Measurements from ENCODE around the gene TMPRSS9. TPM values are rescaled to one million over a fixed set of nuclear protein-coding genes. Genes with fewer than 3 reads are reported as not detected.

The TMPRSS9 gene
- 0.35 TPM for polyA plus RNA-seq (2013, experiment 1 of 4)
- polyA plus RNA-seq (2013, experiment 2 of 4): 1.1 TPM
- 1.2 TPM for polyA plus RNA-seq (2013, experiment 3 of 4)
- polyA plus RNA-seq (2013, experiment 4 of 4): 1.3 TPM

- H3K4me3 ChIP-seq (ENCODE audit: insufficient read depth, low read depth, low read length): no peak within 1 kb of the TSS
- WGBS, 2 experiments: 27 to 28% methylated on average over 43 to 44 of the region's 44 CpGs
Observed at GRCh38 chr19:2359992-2360685, at the start of gene TMPRSS9. TSS of gene TMPRSS9 (plus strand) at chr19:2360265. CDS start at chr19:2389786, 29,521 bp downstream.

GRCh38 chr19:2311093-2311492 lies 49.0 kb upstream of the TMPRSS9 start:
- WGBS, 2 experiments: 90 to 93% methylated on average over 4 of the region's 4 CpGs
- H3K9me3 ChIP-seq (ENCODE audit: control insufficient read depth, low read length): peaks cover 3% of the 10 kb centered on the region
- no peaks in the 10 kb centered on the region for H3K4me1 ChIP-seq (ENCODE audit: control insufficient read depth, insufficient read depth, low read length)
- no peak overlapping the region for H3K4me3 ChIP-seq (ENCODE audit: insufficient read depth, low read depth, low read length)
- H3K36me3 ChIP-seq (ENCODE audit: control insufficient read depth, insufficient read depth, low read length): no peaks in the 10 kb centered on the region
- H3K27me3 ChIP-seq (ENCODE audit: control insufficient read depth, insufficient read depth, low read length, poor library complexity, severe bottlenecking): peaks cover 35% of the 10 kb centered on the region
- no peak overlapping the region for H3K27ac ChIP-seq (ENCODE audit: insufficient read depth, low read depth, low read length, poor library complexity, severe bottlenecking)

More at GRCh38 chr19:2359992-2360685, at the start of gene TMPRSS9:
- Histone ChIP-seq H3K9me3 (ENCODE audit: control insufficient read depth, low read length) (no peaks in the 10 kb centered on the region), H3K27ac (ENCODE audit: insufficient read depth, low read depth, low read length, poor library complexity, severe bottlenecking) (no peak within 1 kb of the TSS), H3K36me3 (ENCODE audit: control insufficient read depth, insufficient read depth, low read length) (no peaks in the 10 kb centered on the region), H3K27me3 (ENCODE audit: control insufficient read depth, insufficient read depth, low read length, poor library complexity, severe bottlenecking) (peaks cover 42% of the 10 kb centered on the region), H3K4me1 (ENCODE audit: control insufficient read depth, insufficient read depth, low read length) (no peaks in the 10 kb centered on the region)

DNA sequence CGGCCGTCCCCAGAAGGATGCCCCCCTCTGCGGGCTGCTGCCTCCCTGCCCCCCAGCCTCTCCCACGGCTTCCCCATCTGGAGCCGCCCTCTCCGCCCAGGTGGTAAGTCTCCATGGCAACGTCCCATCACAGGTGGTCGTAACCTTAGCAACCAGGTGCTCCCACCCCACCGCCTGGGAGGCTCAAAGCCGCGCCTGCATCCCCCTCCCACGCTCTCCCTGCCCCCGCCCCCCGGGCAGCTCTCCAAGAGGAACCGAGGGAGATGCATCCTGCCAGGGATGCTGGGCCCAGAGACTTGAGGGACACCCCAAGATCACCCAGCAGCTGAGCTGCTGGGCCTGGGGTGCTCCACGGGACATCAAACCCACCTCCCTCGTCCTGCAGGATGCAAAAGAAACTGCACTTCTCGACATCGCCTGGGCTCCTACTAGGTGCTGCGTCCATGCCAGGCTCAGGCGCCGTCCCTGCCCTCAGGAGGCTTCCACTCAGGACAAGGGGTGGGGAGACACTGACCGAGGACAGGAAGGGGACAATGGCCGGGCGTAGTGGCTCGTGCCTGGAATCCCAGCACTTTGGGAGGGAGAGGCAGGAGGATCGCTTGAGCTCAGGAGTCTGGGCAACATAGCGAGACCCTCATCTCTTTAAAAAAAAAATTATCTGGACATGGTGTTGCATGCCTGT lies 47.1 kb upstream of the TMPRSS9 start:
- whole genome bisulfite sequencing, 2 experiments: 58 to 62% methylated on average over 28 of the region's 28 CpGs
- no peak overlapping the region for H3K27ac ChIP-seq (ENCODE audit: insufficient read depth, low read depth, low read length, poor library complexity, severe bottlenecking)
- peaks cover 3% of the 10 kb centered on the region for H3K9me3 ChIP-seq (ENCODE audit: control insufficient read depth, low read length)
- H3K4me3 ChIP-seq (ENCODE audit: insufficient read depth, low read depth, low read length): no peak overlapping the region
- no peaks in the 10 kb centered on the region for H3K36me3 ChIP-seq (ENCODE audit: control insufficient read depth, insufficient read depth, low read length)
- peaks cover 20% of the 10 kb centered on the region for H3K27me3 ChIP-seq (ENCODE audit: control insufficient read depth, insufficient read depth, low read length, poor library complexity, severe bottlenecking)
- no peaks in the 10 kb centered on the region for H3K4me1 ChIP-seq (ENCODE audit: control insufficient read depth, insufficient read depth, low read length)

DNA sequence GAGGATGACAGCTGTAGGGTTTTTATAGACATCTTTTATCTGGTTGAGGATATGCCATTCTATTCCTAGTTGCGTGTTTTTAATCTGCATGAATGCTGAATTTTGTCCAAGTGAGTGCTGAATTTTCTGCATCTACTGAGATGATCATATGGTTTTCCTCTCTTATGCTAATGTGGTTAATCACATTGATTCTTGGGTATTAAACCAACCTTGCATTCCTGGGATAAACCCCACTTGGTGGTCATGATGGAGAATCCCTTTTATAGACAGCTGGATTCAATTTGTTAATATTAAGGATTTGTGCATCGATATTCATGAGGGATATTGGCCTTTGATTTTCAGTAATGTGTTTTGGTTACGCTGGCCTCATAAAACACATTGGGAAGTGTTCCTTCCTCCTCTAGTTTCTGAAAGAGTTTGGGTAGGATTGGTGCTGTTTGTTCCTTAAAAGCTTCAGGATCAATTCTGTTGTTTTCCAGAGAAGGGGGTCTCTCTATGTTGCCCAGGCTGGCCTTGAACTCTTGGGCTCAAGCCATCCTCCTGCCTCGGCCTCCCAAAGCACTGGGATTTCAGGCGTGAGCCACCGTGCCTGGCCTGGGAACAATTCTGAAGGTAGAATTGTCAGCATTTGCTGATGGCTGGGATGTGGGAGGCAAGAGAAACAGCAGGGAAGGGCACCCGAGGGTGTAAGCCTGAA lies 44.8 kb upstream of the TMPRSS9 start:
- Histone ChIP-seq H3K27me3 (ENCODE audit: control insufficient read depth, insufficient read depth, low read length, poor library complexity, severe bottlenecking) (peaks cover 13% of the 10 kb centered on the region), H3K27ac (ENCODE audit: insufficient read depth, low read depth, low read length, poor library complexity, severe bottlenecking) (no peak overlapping the region), H3K4me3 (ENCODE audit: insufficient read depth, low read depth, low read length) (no peak overlapping the region), H3K4me1 (ENCODE audit: control insufficient read depth, insufficient read depth, low read length) (no peaks in the 10 kb centered on the region), H3K36me3 (ENCODE audit: control insufficient read depth, insufficient read depth, low read length) (no peaks in the 10 kb centered on the region), H3K9me3 (ENCODE audit: control insufficient read depth, low read length) (peaks cover 3% of the 10 kb centered on the region)
- 90 to 92% methylated on average over 7 of the region's 7 CpGs for WGBS, 2 experiments

GRCh38 chr19:2315818-2316353 lies 44.2 kb upstream of the TMPRSS9 start:
- no peaks in the 10 kb centered on the region for H3K36me3 ChIP-seq (ENCODE audit: control insufficient read depth, insufficient read depth, low read length)
- WGBS, 2 experiments: 36 to 38% methylated on average over 22 of the region's 22 CpGs
- H3K4me3 ChIP-seq (ENCODE audit: insufficient read depth, low read depth, low read length): no peak overlapping the region
- peaks cover 3% of the 10 kb centered on the region for H3K9me3 ChIP-seq (ENCODE audit: control insufficient read depth, low read length)
- no peaks in the 10 kb centered on the region for H3K4me1 ChIP-seq (ENCODE audit: control insufficient read depth, insufficient read depth, low read length)
- H3K27me3 ChIP-seq (ENCODE audit: control insufficient read depth, insufficient read depth, low read length, poor library complexity, severe bottlenecking): peaks cover 13% of the 10 kb centered on the region
- no peak overlapping the region for H3K27ac ChIP-seq (ENCODE audit: insufficient read depth, low read depth, low read length, poor library complexity, severe bottlenecking)

- WGBS, 2 experiments: 89 to 93% methylated on average over 13 of the region's 13 CpGs
Observed at GRCh38 chr19:2317300-2317699, 42.8 kb upstream of the TMPRSS9 start.

GRCh38 chr19:2317756-2318155 lies 42.3 kb upstream of the TMPRSS9 start:
- Histone ChIP-seq H3K4me1 (ENCODE audit: control insufficient read depth, insufficient read depth, low read length) (no peaks in the 10 kb centered on the region), H3K36me3 (ENCODE audit: control insufficient read depth, insufficient read depth, low read length) (no peaks in the 10 kb centered on the region), H3K27ac (ENCODE audit: insufficient read depth, low read depth, low read length, poor library complexity, severe bottlenecking) (no peak overlapping the region), H3K27me3 (ENCODE audit: control insufficient read depth, insufficient read depth, low read length, poor library complexity, severe bottlenecking) (peaks cover 5% of the 10 kb centered on the region), H3K4me3 (ENCODE audit: insufficient read depth, low read depth, low read length) (no peak overlapping the region), H3K9me3 (ENCODE audit: control insufficient read depth, low read length) (peaks cover 3% of the 10 kb centered on the region)
- WGBS, 2 experiments: 92 to 94% methylated on average over 25 of the region's 25 CpGs

More at GRCh38 chr19:2317300-2317699, 42.8 kb upstream of the TMPRSS9 start:
- Histone ChIP-seq H3K27me3 (ENCODE audit: control insufficient read depth, insufficient read depth, low read length, poor library complexity, severe bottlenecking) (peaks cover 9% of the 10 kb centered on the region), H3K4me1 (ENCODE audit: control insufficient read depth, insufficient read depth, low read length) (no peaks in the 10 kb centered on the region), H3K27ac (ENCODE audit: insufficient read depth, low read depth, low read length, poor library complexity, severe bottlenecking) (no peak overlapping the region), H3K9me3 (ENCODE audit: control insufficient read depth, low read length) (peaks cover 3% of the 10 kb centered on the region), H3K36me3 (ENCODE audit: control insufficient read depth, insufficient read depth, low read length) (no peaks in the 10 kb centered on the region), H3K4me3 (ENCODE audit: insufficient read depth, low read depth, low read length) (no peak overlapping the region)

- H3K36me3 ChIP-seq (ENCODE audit: control insufficient read depth, insufficient read depth, low read length): no peaks in the 10 kb centered on the region
- H3K27ac ChIP-seq (ENCODE audit: insufficient read depth, low read depth, low read length, poor library complexity, severe bottlenecking): no peak overlapping the region
- H3K4me1 ChIP-seq (ENCODE audit: control insufficient read depth, insufficient read depth, low read length): no peaks in the 10 kb centered on the region
- H3K4me3 ChIP-seq (ENCODE audit: insufficient read depth, low read depth, low read length): no peak overlapping the region
- WGBS, 2 experiments: 94% methylated on average over 5 to 6 of the region's 6 CpGs
- H3K27me3 ChIP-seq (ENCODE audit: control insufficient read depth, insufficient read depth, low read length, poor library complexity, severe bottlenecking): no peaks in the 10 kb centered on the region
- peaks cover 3% of the 10 kb centered on the region for H3K9me3 ChIP-seq (ENCODE audit: control insufficient read depth, low read length)
Observed at GRCh38 chr19:2318923-2319322, 41.1 kb upstream of the TMPRSS9 start.

- Histone ChIP-seq H3K4me3 (ENCODE audit: insufficient read depth, low read depth, low read length) (no peak overlapping the region), H3K27me3 (ENCODE audit: control insufficient read depth, insufficient read depth, low read length, poor library complexity, severe bottlenecking) (no peaks in the 10 kb centered on the region), H3K27ac (ENCODE audit: insufficient read depth, low read depth, low read length, poor library complexity, severe bottlenecking) (no peak overlapping the region), H3K36me3 (ENCODE audit: control insufficient read depth, insufficient read depth, low read length) (no peaks in the 10 kb centered on the region), H3K9me3 (ENCODE audit: control insufficient read depth, low read length) (peaks cover 3% of the 10 kb centered on the region), H3K4me1 (ENCODE audit: control insufficient read depth, insufficient read depth, low read length) (no peaks in the 10 kb centered on the region)
- 92 to 93% methylated on average over 20 of the region's 20 CpGs for WGBS, 2 experiments
Observed at GRCh38 chr19:2319551-2319950, 40.5 kb upstream of the TMPRSS9 start.

DNA sequence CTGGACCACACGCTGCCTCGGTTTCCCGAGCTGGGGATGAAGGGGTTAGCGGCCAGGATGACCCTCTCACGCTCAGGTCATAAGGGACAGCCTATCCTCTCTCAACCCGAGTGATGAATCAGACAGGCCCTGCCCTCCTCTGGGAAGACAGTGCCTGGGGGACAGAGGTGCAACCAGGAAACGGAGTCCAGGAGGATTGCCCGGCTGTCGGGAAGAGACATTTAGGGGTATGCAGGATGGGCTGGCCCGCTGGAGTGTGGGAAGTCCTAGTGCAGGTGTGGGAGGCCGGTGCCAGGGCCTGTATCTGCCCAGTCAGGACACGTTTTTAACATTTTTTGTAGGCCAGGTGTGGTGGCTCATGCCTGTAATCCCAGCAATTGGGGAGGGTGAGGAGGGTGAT lies 40.0 kb upstream of the TMPRSS9 start:
- H3K9me3 ChIP-seq (ENCODE audit: control insufficient read depth, low read length): no peaks in the 10 kb centered on the region
- no peaks in the 10 kb centered on the region for H3K36me3 ChIP-seq (ENCODE audit: control insufficient read depth, insufficient read depth, low read length)
- WGBS, 2 experiments: 87 to 88% methylated on average over 12 of the region's 12 CpGs
- no peaks in the 10 kb centered on the region for H3K4me1 ChIP-seq (ENCODE audit: control insufficient read depth, insufficient read depth, low read length)
- H3K4me3 ChIP-seq (ENCODE audit: insufficient read depth, low read depth, low read length): no peak overlapping the region
- no peaks in the 10 kb centered on the region for H3K27me3 ChIP-seq (ENCODE audit: control insufficient read depth, insufficient read depth, low read length, poor library complexity, severe bottlenecking)
- H3K27ac ChIP-seq (ENCODE audit: insufficient read depth, low read depth, low read length, poor library complexity, severe bottlenecking): no peak overlapping the region

All from ectodermal cell (in vitro differentiated cells).